SK-N-SH treated with all-trans-retinoic acid at 6 μM for 48 hours (cell line): ENCODE data around the gene JPT1.

Experiments
- ATAC-seq: fragments of 200-7000 bp; cut with Tn5 transposase; 3 replicates; pipeline ENCODE4 v1.9.1; 2020; ENCODE audit warnings: mild to moderate bottlenecking, moderate library complexity
- BACH2 ChIP-seq: fragments of 250-450 bp; sonication (Bioruptor Pico); IDR thresholded peaks from 2 replicates; pipeline ENCODE4 v1.9.0; 2021; ENCODE audit warnings: mild to moderate bottlenecking, borderline replicate concordance
- ESRRG ChIP-seq: fragments of 250-450 bp; sonication (Bioruptor Pico); IDR thresholded peaks from 2 replicates; pipeline ENCODE4 v1.6.1; 2021; ENCODE audit warnings: mild to moderate bottlenecking
- GLIS3 ChIP-seq: fragments of 250-450 bp; sonication (Bioruptor Pico); IDR thresholded peaks from 2 replicates; pipeline ENCODE4 v1.5.0; 2020; ENCODE audit warnings: mild to moderate bottlenecking, moderate library complexity
- ISL1 ChIP-seq: fragments of 250-450 bp; sonication (Bioruptor Pico); IDR thresholded peaks from 2 replicates; pipeline ENCODE4 v2.1.2; 2022; ENCODE audit warnings: mild to moderate bottlenecking, moderate library complexity
- OSR1 ChIP-seq: fragments of 250-450 bp; sonication (Bioruptor Pico); IDR thresholded peaks from 2 replicates; pipeline ENCODE4 v1.8.0; 2022; ENCODE audit warnings: moderate library complexity, mild to moderate bottlenecking, inconsistent platforms
- PATZ1 ChIP-seq: fragments of 250-450 bp; sonication (Bioruptor Pico); IDR thresholded peaks from 2 replicates; pipeline ENCODE4 v1.8.0; 2020; ENCODE audit warnings: mild to moderate bottlenecking, moderate library complexity, borderline replicate concordance
- RARB ChIP-seq: fragments of 250-450 bp; sonication (Bioruptor Pico); IDR thresholded peaks from 2 replicates; pipeline ENCODE4 v1.8.0; 2021; ENCODE audit warnings: mild to moderate bottlenecking, moderate library complexity
- SNAI2 ChIP-seq: fragments of 250-450 bp; sonication (Bioruptor Pico); IDR thresholded peaks from 2 replicates; pipeline ENCODE4 v1.5.0; 2020; ENCODE audit warnings: mild to moderate bottlenecking, moderate library complexity
- TCF4 ChIP-seq: fragments of 250-450 bp; sonication (Bioruptor Pico); IDR thresholded peaks from 2 replicates; pipeline ENCODE4 v1.8.0; 2021; ENCODE audit warnings: mild to moderate bottlenecking, moderate library complexity, borderline replicate concordance
- TOX ChIP-seq: fragments of 250-450 bp; sonication (Bioruptor Pico); IDR thresholded peaks from 2 replicates; pipeline ENCODE4 v1.8.0; 2021; ENCODE audit warnings: mild to moderate bottlenecking, moderate library complexity, borderline replicate concordance
- ZC3H10 ChIP-seq: fragments of 250-450 bp; sonication (Bioruptor Pico); IDR thresholded peaks from 2 replicates; pipeline ENCODE4 v1.5.1; 2021; ENCODE audit warnings: mild to moderate bottlenecking, moderate library complexity
- ZFP30 ChIP-seq: fragments of 450-650 bp; formaldehyde crosslinking; IDR thresholded peaks from 2 replicates; pipeline ENCODE4 v1.5.0; 2022; ENCODE audit warnings: mild to moderate bottlenecking, moderate library complexity
- ZNF565 ChIP-seq: fragments of 450-650 bp; formaldehyde crosslinking; conservative IDR thresholded peaks from 2 replicates; pipeline ENCODE4 v1.5.0; 2020; ENCODE audit warnings: low read depth, mild to moderate bottlenecking, moderate library complexity
- ZNF70 ChIP-seq: fragments of 450-650 bp; formaldehyde crosslinking; IDR thresholded peaks from 2 replicates; pipeline ENCODE4 v1.5.0; 2020; ENCODE audit warnings: mild to moderate bottlenecking, moderate library complexity
- ZNF8 ChIP-seq: fragments of 450-650 bp; formaldehyde crosslinking; IDR thresholded peaks from 2 replicates; pipeline ENCODE4 v1.5.0; 2020; ENCODE audit warnings: mild to moderate bottlenecking, moderate library complexity
- TF ChIP-seq, protein P1 (sequence below): fragments of 250-450 bp; sonication (Bioruptor Pico); IDR thresholded peaks from 2 replicates; pipeline ENCODE4 v1.5.1; 2021; ENCODE audit warnings: mild to moderate bottlenecking, moderate library complexity
- TF ChIP-seq, protein P2 (sequence below): fragments of 250-450 bp; sonication (Bioruptor Pico); IDR thresholded peaks from 2 replicates; pipeline ENCODE4 v1.5.0; 2020; ENCODE audit warnings: mild to moderate bottlenecking, moderate library complexity
- TF ChIP-seq, protein P3 (sequence below): fragments of 250-450 bp; sonication (Bioruptor Pico); IDR thresholded peaks from 2 replicates; pipeline ENCODE4 v1.8.0; 2021; ENCODE audit warnings: low read depth, mild to moderate bottlenecking, moderate library complexity, borderline replicate concordance
- TF ChIP-seq, protein P4 (sequence below): fragments of 250-450 bp; sonication (Bioruptor Pico); IDR thresholded peaks from 2 replicates; pipeline ENCODE4 v1.5.1; 2020; ENCODE audit warnings: low read depth, mild to moderate bottlenecking, moderate library complexity

The JPT1 gene

GRCh38 chr17:75147878-75148546 lies 6.3 kb downstream of the JPT1 start:
- TF ChIP-seq ESRRG (no peak), ZNF8 (no peak), ZC3H10 (CRISPR knock-in tag) (no peak), ZNF565 (CRISPR knock-in tag) (no peak), BACH2 (CRISPR knock-in tag) (no peak), TCF4 (CRISPR knock-in tag) (no peak), ZNF70 (CRISPR knock-in tag) (no peak), GLIS3 (no peak)
- TF ChIP-seq, protein P1, sequence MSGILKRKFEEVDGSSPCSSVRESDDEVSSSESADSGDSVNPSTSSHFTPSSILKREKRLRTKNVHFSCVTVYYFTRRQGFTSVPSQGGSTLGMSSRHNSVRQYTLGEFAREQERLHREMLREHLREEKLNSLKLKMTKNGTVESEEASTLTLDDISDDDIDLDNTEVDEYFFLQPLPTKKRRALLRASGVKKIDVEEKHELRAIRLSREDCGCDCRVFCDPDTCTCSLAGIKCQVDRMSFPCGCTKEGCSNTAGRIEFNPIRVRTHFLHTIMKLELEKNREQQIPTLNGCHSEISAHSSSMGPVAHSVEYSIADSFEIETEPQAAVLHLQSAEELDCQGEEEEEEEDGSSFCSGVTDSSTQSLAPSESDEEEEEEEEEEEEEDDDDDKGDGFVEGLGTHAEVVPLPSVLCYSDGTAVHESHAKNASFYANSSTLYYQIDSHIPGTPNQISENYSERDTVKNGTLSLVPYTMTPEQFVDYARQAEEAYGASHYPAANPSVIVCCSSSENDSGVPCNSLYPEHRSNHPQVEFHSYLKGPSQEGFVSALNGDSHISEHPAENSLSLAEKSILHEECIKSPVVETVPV: no peak
- TF ChIP-seq, protein P2, sequence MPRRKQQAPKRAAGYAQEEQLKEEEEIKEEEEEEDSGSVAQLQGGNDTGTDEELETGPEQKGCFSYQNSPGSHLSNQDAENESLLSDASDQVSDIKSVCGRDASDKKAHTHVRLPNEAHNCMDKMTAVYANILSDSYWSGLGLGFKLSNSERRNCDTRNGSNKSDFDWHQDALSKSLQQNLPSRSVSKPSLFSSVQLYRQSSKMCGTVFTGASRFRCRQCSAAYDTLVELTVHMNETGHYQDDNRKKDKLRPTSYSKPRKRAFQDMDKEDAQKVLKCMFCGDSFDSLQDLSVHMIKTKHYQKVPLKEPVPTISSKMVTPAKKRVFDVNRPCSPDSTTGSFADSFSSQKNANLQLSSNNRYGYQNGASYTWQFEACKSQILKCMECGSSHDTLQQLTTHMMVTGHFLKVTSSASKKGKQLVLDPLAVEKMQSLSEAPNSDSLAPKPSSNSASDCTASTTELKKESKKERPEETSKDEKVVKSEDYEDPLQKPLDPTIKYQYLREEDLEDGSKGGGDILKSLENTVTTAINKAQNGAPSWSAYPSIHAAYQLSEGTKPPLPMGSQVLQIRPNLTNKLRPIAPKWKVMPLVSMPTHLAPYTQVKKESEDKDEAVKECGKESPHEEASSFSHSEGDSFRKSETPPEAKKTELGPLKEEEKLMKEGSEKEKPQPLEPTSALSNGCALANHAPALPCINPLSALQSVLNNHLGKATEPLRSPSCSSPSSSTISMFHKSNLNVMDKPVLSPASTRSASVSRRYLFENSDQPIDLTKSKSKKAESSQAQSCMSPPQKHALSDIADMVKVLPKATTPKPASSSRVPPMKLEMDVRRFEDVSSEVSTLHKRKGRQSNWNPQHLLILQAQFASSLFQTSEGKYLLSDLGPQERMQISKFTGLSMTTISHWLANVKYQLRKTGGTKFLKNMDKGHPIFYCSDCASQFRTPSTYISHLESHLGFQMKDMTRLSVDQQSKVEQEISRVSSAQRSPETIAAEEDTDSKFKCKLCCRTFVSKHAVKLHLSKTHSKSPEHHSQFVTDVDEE: no peak
- TF ChIP-seq, protein P3, sequence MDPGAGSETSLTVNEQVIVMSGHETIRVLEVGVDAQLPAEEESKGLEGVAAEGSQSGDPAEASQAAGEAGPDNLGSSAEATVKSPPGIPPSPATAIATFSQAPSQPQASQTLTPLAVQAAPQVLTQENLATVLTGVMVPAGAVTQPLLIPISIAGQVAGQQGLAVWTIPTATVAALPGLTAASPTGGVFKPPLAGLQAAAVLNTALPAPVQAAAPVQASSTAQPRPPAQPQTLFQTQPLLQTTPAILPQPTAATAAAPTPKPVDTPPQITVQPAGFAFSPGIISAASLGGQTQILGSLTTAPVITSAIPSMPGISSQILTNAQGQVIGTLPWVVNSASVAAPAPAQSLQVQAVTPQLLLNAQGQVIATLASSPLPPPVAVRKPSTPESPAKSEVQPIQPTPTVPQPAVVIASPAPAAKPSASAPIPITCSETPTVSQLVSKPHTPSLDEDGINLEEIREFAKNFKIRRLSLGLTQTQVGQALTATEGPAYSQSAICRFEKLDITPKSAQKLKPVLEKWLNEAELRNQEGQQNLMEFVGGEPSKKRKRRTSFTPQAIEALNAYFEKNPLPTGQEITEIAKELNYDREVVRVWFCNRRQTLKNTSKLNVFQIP: no peak
- TF ChIP-seq, protein P4, sequence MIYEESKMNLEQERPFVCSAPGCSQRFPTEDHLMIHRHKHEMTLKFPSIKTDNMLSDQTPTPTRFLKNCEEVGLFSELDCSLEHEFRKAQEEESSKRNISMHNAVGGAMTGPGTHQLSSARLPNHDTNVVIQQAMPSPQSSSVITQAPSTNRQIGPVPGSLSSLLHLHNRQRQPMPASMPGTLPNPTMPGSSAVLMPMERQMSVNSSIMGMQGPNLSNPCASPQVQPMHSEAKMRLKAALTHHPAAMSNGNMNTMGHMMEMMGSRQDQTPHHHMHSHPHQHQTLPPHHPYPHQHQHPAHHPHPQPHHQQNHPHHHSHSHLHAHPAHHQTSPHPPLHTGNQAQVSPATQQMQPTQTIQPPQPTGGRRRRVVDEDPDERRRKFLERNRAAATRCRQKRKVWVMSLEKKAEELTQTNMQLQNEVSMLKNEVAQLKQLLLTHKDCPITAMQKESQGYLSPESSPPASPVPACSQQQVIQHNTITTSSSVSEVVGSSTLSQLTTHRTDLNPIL: no peak
- TF ChIP-seq, all 23 proteins: peak for 0
- ATAC-seq: no peak

DNA sequence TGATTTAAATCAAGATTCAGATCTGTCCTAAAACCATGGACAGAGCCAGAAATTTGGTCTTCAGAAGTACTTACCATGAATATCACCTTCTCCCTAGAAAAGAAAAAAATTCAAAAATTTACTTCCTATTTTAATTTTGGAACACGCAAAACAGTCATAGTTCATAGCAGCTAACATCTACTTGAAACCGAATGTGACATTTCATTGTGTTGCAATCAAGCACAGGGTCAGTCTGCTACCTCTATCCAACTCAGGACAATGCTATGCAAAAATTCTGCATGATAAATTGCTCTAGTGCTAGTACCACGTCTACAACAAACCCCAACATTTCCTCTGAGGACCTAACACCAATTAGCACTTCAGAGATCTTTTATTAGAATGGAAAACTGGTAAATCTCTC lies 7.7 kb downstream of the JPT1 start:
- ATAC-seq: no peak

More for the DNA sequence above, 7.7 kb downstream of the JPT1 start:
- TF ChIP-seq BACH2 (CRISPR knock-in tag): no peak
- TF ChIP-seq ZFP30 (CRISPR knock-in tag): no peak
- no peak for TF ChIP-seq TCF4 (CRISPR knock-in tag)
- no peak for TF ChIP-seq ISL1 (CRISPR knock-in tag)
- TF ChIP-seq ZNF8: no peak
- no peak for TF ChIP-seq GLIS3
- no peak for TF ChIP-seq ZC3H10 (CRISPR knock-in tag)
- TF ChIP-seq, protein P1: no peak
- no peak for TF ChIP-seq RARB (CRISPR knock-in tag)
- TF ChIP-seq PATZ1 (CRISPR knock-in tag): no peak
- TF ChIP-seq, protein P2: no peak
- no peak for TF ChIP-seq OSR1 (CRISPR knock-in tag)
- TF ChIP-seq ZNF70 (CRISPR knock-in tag): no peak
- no peak for TF ChIP-seq SNAI2 (CRISPR knock-in tag)
- TF ChIP-seq ZNF565 (CRISPR knock-in tag): no peak
- TF ChIP-seq TOX (CRISPR knock-in tag): no peak
